Psoas muscle (tissue), 8 donors: ENCODE measurements around the gene CD44. TPM values are rescaled to one million over a fixed set of nuclear protein-coding genes. Genes with fewer than 3 reads are reported as not detected.

Experiments
- ATAC-seq, 4 donors: fragments of 200-7000 bp; cut with Tn5 transposase; one replicate each; pipeline ENCODE4 v1.9.1; 2020; ENCODE audit warnings: moderate library complexity in 3 of 4, mild to moderate bottlenecking in 2 of 4
- DNase-seq, 2 donors: peaks; one replicate each; pipeline ENCODE4 v3.0.0-alpha.2; 2020
- H3K27ac ChIP-seq: fragments of 200-600 bp; one replicate; pipeline ENCODE4 v1.8.0; 2022
- H3K27me3 ChIP-seq, 3 donors: fragments of 200-600 bp in 1 of 3; one replicate each; pipeline versions ENCODE4 v1.6.1 to v1.8.0; 2013 to 2022; ENCODE audit warnings: low read length in 2 of 3, mild to moderate bottlenecking in 2 of 3, moderate library complexity in 1 of 3; ENCODE audit not compliant: insufficient read depth in 3 of 3
- H3K36me3 ChIP-seq, 2 donors: fragments of 200-600 bp in 1 of 2; one replicate each; pipeline versions ENCODE4 v1.6.1 to v1.8.0; 2013 to 2022; ENCODE audit warnings: low read depth in 1 of 2, mild to moderate bottlenecking in 1 of 2, moderate library complexity in 1 of 2; ENCODE audit not compliant: insufficient read depth in 1 of 2
- H3K4me1 ChIP-seq: fragments of 200-600 bp; one replicate; pipeline ENCODE4 v1.8.0; 2022
- H3K4me3 ChIP-seq: fragments of 200-600 bp; one replicate; pipeline ENCODE4 v1.8.0; 2022; ENCODE audit warnings: mild to moderate bottlenecking
- H3K9me3 ChIP-seq: fragments of 200-600 bp; one replicate; pipeline ENCODE4 v1.8.0; 2022
- CTCF ChIP-seq: fragments of 200-600 bp; IDR thresholded peaks from one replicate; pipeline ENCODE4 v1.8.0; 2022; ENCODE audit warnings: antibody characterized with exemption
- WGBS, 3 donors: extraction: QIAGEN DNeasy Blood & Tissue Kit; methylation state at CpG; one replicate each; pipeline versions ENCODE4 v1.1.6 to v1.1.7; 2013; 5-methylcytosine and 5-hydroxymethylcytosine counted together
- intact Hi-C, 2 donors: fragments of 100-400 bp; cut with DNase I; formaldehyde crosslinking; loops; one replicate each; pipeline versions ENCODE4 v1.11.0 to v1.14.2; 2022
- polyA plus RNA-seq, 3 donors: library from polyadenylated mRNA; stranded (reverse); fragments of 200-250 nt; gene quantifications; one replicate each; pipeline ENCODE4 v1.2.3, GENCODE V29; 2013
- total RNA-seq, 4 donors: library from RNA; stranded (reverse); fragmentation: NEBNext Ultra II Directional in 2 of 4; extraction: Animal tissue kit (Norgen Biotek cat#: 25700) in 2 of 4; gene quantifications; one replicate each; pipeline versions ENCODE4 v1.2.1 to v1.2.4, GENCODE V29; 2021 to 2023
- donor health status: healthy with polysubstance abuse.
- donor health status: DM: no; HTN: no; CAD: no; lungs with moderate emphysema.
- donor health status: Bipolar disorder and iron deficiency.
- donor health status: healthy.
- donor health status: DM: yes; HTN: yes; CAD: no.
- donor health status: DM: no; HTN: no; CAD: no.
- donor health status: DM: no; HTN: no; CAD: no.
- donor health status: DM: yes; HTN: yes; CAD: no.

The CD44 gene
- total and polyA plus RNA-seq, 7 donors, result 3.4 to 35.4 (median 23.2) TPM

- DNase-seq, result no peak
- no peaks in the 10 kb centered on the region for H3K9me3 ChIP-seq
- 7 to 18% (median 11%) methylated on average over 8 of the region's 8 CpGs for WGBS, 3 donors
- H3K4me3 ChIP-seq, result peak overlapping the region; percentile 71
- no peak for TF ChIP-seq CTCF
- peak overlapping the region; percentile 58 for H3K27ac ChIP-seq
- H3K4me1 ChIP-seq, result peaks cover 7% of the 10 kb centered on the region
- peak; percentile 73 to 84 (median 79) for ATAC-seq
- H3K27me3 ChIP-seq, result peaks cover 0 to 24% (median 0%) of the 10 kb centered on the region in 3 donors
- H3K36me3 ChIP-seq, result no peaks in the 10 kb centered on the region
- intact Hi-C loops, result no loop called here
Observed at GRCh38 chr11:35139722-35140282, 831 bp downstream of the CD44 start.

GRCh38 chr11:35141071-35141470 lies 2.1 kb downstream of the CD44 start:
- 61 to 75% (median 66%) methylated on average over 2 of the region's 2 CpGs for WGBS, 3 donors
- intact Hi-C loops, result no loop called here
- no peak overlapping the region for H3K27ac ChIP-seq
- TF ChIP-seq CTCF, result no peak
- H3K4me3 ChIP-seq, result peak overlapping the region; percentile 71
- peaks cover 0 to 24% (median 0%) of the 10 kb centered on the region in 3 donors for H3K27me3 ChIP-seq
- peaks cover 7% of the 10 kb centered on the region for H3K4me1 ChIP-seq
- no peaks in the 10 kb centered on the region for H3K9me3 ChIP-seq
- ATAC-seq (no peak), DNase-seq (no peak)
- H3K36me3 ChIP-seq, result no peaks in the 10 kb centered on the region

GRCh38 chr11:35141571-35141971 lies 2.6 kb downstream of the CD44 start:
- Histone ChIP-seq H3K4me3 (peak overlapping the region; percentile 71), H3K27me3 (peaks cover 0 to 21% (median 0%) of the 10 kb centered on the region in 3 donors), H3K36me3 (no peaks in the 10 kb centered on the region), H3K9me3 (no peaks in the 10 kb centered on the region), H3K4me1 (peaks cover 7% of the 10 kb centered on the region), H3K27ac (no peak overlapping the region)
- no peak for ATAC-seq
- no peak for TF ChIP-seq CTCF
- peak; percentile 37 to 53 for DNase-seq
- WGBS, 3 donors, result 63 to 76% (median 64%) methylated on average over 9 of the region's 9 CpGs
- intact Hi-C loops, result no loop called here

- intact Hi-C loops, result no loop called here
- Histone ChIP-seq H3K4me1 (peaks cover 7% of the 10 kb centered on the region), H3K9me3 (no peaks in the 10 kb centered on the region), H3K27ac (no peak overlapping the region), H3K36me3 (peaks cover 0 to 2% of the 10 kb centered on the region in 2 donors), H3K4me3 (no peak overlapping the region), H3K27me3 (peaks cover 0 to 20% (median 0%) of the 10 kb centered on the region in 3 donors)
- no peak for TF ChIP-seq CTCF
- ATAC-seq (no peak), DNase-seq (no peak)
- 80 to 87% (median 86%) methylated on average over 2 of the region's 2 CpGs for WGBS, 3 donors
Observed at GRCh38 chr11:35142481-35143075, 3.6 kb downstream of the CD44 start.
